HFFc6 (cell line): ENCODE results near the gene CNOT1. TPM values are rescaled to one million over a fixed set of nuclear protein-coding genes. Genes with fewer than 3 reads are reported as not detected.

Experiments used
- DNase-seq: peaks from one replicate; pipeline ENCODE4 v3.0.0-alpha.2; 2018
- H3K27ac Mint-ChIP-seq: 2 replicates; pipeline ENCODE4 v1.8.0; 2020; ENCODE audit warnings: mild to moderate bottlenecking, mixed read lengths
- H3K27me3 Mint-ChIP-seq: 2 replicates; pipeline ENCODE4 v1.8.0; 2021; ENCODE audit warnings: mild to moderate bottlenecking, moderate library complexity, mixed read lengths; ENCODE audit not compliant: insufficient read depth
- H3K36me3 Mint-ChIP-seq: 2 replicates; pipeline ENCODE4 v1.8.0; 2021; ENCODE audit warnings: low read depth, mixed read lengths
- H3K4me1 Mint-ChIP-seq: 2 replicates; pipeline ENCODE4 v1.8.0; 2020; ENCODE audit warnings: low read depth, mixed read lengths
- H3K4me3 Mint-ChIP-seq: 2 replicates; pipeline ENCODE4 v1.8.0; 2020; ENCODE audit warnings: mild to moderate bottlenecking, moderate library complexity, mixed read lengths
- H3K9me3 Mint-ChIP-seq: 2 replicates; pipeline ENCODE4 v1.8.0; 2020; ENCODE audit warnings: mild to moderate bottlenecking, mixed read lengths
- CTCF ChIP-seq: fragments of 200-600 bp; sonication (generic); IDR thresholded peaks from 2 replicates; pipeline ENCODE4 v1.5.0; 2021; ENCODE audit warnings: antibody characterized with exemption, mild to moderate bottlenecking
- total RNA-seq, 6 experiments: library from RNA; stranded (reverse); fragmentation: NEBNext Ultra II Directional; extraction: Animal tissue kit (Norgen Biotek cat#: 25700); gene quantifications; 2 replicates in 1 of 6; 3 replicates in 5 of 6; pipeline ENCODE4 v1.2.3, GENCODE V29; 2021

CNOT1 gene
- total RNA-seq, 6 experiments from 2014 or later: 114 to 139 (median 121) TPM

DNA sequence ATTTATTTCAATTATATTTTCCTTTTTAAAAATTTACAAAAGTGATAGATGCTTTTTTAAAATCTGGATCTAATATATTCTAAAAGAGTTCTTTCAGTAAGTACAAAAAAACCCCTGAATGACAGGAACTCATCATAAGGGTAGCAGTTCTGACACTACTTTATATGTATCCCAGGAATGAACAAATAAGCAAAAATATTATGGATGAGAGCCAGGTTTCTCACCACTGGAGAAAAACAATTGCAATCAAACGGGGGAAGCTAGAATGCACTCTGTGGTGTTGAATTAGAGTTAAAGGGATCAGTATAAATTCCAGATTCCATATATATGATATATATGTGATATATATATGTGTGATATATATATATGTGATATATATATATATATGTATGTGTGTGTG is 152.8 kb downstream of the CNOT1 start:
- TF ChIP-seq CTCF: no peak
- H3K9me3 Mint-ChIP-seq: no peaks in the 10 kb centered on the region
- H3K4me1 Mint-ChIP-seq: no peaks in the 10 kb centered on the region
- peaks cover 46% of the 10 kb centered on the region for H3K27me3 Mint-ChIP-seq
- no peaks in the 10 kb centered on the region for H3K36me3 Mint-ChIP-seq
- DNase-seq: no peak
- no peak overlapping the region for H3K4me3 Mint-ChIP-seq
- H3K27ac Mint-ChIP-seq: no peak overlapping the region

- TF ChIP-seq CTCF: no peak
- Mint-ChIP-seq H3K4me1 (no peaks in the 10 kb centered on the region), H3K27me3 (peaks cover 43% of the 10 kb centered on the region), H3K27ac (no peak overlapping the region), H3K36me3 (no peaks in the 10 kb centered on the region), H3K4me3 (no peak overlapping the region), H3K9me3 (no peaks in the 10 kb centered on the region)
- DNase-seq: no peak
Observed at GRCh38 chr16:58475091-58475619, 154.5 kb downstream of the CNOT1 start.

DNA sequence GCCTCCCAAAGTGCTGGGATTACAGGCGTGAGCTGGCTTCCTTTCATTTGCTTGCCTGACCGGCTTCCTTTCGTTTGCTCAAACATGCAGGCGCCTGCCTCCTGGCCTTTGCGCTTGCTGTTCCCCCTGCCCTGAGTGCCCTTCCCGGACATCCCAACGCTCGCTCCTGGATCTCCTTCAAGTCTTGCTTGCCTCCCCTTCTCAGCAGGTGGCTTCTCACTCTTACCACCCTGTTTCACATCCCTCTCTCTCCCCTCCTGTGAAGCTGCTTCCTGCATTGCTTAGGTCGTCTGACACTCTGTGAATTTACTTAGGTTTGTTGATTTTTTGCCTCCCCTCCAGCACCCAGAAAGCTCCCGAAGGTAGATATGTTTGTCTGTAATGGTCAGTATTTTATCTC is 155.3 kb downstream of the CNOT1 start:
- Mint-ChIP-seq H3K36me3 (no peaks in the 10 kb centered on the region), H3K9me3 (no peaks in the 10 kb centered on the region), H3K4me3 (no peak overlapping the region), H3K27me3 (peaks cover 40% of the 10 kb centered on the region), H3K27ac (no peak overlapping the region), H3K4me1 (no peaks in the 10 kb centered on the region)
- no peak for DNase-seq
- no peak for TF ChIP-seq CTCF

DNA sequence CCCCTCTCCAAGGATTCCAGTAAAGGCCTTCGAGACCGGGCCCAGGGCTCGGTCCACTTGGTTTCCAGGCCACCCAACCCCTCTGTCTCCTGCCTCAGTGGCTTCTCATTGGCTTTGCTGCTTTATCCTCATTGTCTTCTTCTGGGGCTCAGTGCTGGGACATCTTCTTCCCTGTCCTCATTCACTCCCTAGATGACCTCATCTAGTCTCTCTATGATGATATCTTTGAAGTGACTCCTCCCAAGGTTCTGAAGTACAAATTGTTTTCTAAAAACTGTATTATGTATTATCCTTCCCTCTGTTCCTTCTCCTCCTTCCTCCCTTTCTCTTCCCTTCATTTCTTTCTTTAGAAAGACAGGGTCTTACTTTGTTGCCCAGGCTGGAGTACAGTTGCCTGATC is 156.8 kb downstream of the CNOT1 start:
- no peak for DNase-seq
- Mint-ChIP-seq H3K27ac (no peak overlapping the region), H3K4me3 (no peak overlapping the region; the same call in 1 of the 2 replicates), H3K9me3 (no peaks in the 10 kb centered on the region), H3K36me3 (no peaks in the 10 kb centered on the region), H3K4me1 (no peaks in the 10 kb centered on the region), H3K27me3 (peaks cover 50% of the 10 kb centered on the region)
- no peak for TF ChIP-seq CTCF

GRCh38 chr16:58472266-58472665 is 157.4 kb downstream of the CNOT1 start:
- Mint-ChIP-seq H3K27ac (no peak overlapping the region), H3K4me1 (no peaks in the 10 kb centered on the region), H3K9me3 (no peaks in the 10 kb centered on the region), H3K36me3 (no peaks in the 10 kb centered on the region), H3K27me3 (peaks cover 54% of the 10 kb centered on the region), H3K4me3 (no peak overlapping the region)
- no peak for TF ChIP-seq CTCF
- DNase-seq: no peak
